ENCODE results near the gene ACMSD.
"Not testable (repeated sequence)": the region's sequence is repeated elsewhere in the genome, so short reads cannot be mapped to it uniquely, and the experiment has no call there.

The ACMSD gene

DNA sequence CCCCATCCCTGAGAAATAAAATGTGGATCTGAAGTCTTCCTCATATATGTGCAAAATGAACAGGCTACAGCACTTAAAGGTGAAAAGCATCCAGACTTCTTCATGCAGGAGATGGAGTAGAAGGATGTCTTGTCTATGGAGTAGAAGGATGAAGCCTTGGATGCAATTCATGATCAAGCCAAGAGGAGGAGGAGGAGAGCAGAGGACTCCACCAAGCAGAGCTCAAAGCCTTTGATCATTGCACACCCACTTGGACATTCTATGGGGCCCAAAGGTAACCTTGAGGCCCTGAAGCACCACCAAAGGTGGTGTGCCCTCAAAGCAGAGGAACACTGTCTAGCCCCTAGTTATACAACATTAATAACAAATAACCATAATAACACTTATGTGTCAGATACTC lies 17.3 kb downstream of the ACMSD start:
- DNase-seq, result no peak

GRCh38 chr2:134858245-134858644 lies 19.8 kb downstream of the ACMSD start:
- DNase-seq, result no peak

DNA sequence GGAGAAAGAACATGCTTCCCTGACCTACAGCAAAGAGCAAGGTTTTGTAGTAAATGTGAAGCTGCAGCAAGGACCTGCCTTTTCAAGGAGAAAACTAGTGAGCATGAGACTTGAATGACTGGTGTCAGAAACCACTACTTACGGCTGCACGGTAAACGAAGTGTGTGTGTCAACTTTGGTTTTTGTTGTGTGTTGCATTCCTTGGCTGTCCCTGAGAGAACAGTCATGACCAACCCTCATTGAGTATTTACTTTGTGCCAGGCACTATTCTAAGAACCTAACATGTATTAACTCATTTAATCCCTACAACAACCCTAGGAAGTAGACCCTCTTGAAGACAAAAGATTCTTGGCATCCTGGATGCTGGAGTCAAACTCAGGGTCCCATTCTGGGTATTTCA lies 22.8 kb downstream of the ACMSD start:
- DNase-seq, result no peak

DNA sequence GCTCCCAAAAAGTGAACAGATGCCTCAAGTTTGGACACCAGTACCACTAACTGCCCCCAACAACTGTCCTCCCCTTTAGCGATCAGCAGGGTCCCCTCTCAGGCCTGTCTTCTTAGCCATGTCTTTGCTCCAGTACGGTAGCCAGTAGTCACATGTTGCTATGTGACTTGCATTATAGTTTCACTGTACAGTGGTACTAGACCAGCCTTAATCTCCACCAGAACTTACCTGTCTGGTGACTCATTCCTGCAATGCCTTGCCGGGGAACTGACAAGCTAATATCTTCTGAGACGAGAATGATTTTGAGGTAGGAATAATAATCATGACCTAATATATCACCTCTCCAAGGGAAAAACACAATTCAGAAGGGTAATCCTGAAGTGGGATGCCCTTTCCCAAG lies 23.7 kb downstream of the ACMSD start:
- no peak for DNase-seq

DNA sequence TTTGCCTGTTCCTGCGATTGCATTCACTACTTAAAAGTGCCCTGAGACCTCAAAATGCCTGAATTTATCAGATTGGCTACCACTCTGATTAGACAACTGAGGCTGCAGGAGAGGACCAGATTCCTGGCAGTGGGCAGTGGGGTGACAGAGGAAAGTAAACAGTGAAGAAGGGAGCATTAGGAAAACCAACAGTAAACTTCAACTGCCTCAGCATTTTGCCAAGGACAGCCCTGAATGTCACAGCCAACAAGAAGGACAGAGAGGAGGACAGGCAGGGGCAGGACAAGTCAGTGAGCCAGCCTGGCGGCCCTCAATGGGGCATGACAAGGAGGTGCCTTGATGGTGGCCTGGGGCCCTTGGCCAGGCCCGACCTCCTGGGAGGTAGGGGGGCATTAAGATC lies 24.3 kb downstream of the ACMSD start:
- DNase-seq, result no peak

GRCh38 chr2:134863446-134863845 lies 25.0 kb downstream of the ACMSD start:
- no peak for DNase-seq

DNA sequence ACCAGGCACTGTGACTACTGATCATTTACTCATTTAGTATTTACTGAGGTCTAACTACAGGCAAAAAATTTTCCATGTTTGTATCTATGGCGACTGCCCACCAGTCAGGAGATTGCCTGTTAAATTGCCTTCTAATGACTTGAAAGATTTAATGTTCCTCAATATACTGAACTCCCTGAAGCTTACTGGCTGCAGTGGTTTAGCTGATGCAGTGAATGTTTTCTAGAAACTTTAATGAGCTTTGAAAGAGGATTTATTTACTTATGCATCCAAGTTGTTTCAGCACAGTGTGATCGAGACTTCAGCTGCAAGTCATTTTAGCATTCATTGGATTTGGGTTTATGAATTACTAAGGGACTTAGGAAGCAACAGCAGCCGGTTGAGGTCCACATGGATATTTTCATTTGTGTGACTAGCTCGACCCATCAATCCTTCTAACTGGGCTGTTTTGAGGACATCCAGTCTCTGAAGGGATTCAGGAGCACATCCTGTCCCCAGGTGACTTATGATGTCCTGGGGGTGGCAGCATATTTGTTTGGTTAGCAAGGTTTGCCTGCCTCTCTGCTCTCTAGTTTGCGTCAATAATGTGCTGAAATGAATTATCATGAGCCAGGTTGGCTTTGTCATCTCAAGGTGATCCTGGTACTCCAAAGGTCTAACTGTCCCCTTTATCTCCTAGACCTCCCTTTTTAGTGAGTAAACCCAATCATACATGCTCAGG lies 26.8 kb downstream of the ACMSD start:
- DNase-seq, result no peak

- peak; percentile 50 for DNase-seq
These were observed 28.2 kb downstream of the ACMSD start for GRCh38 chr2:134866498-134867099.

DNA sequence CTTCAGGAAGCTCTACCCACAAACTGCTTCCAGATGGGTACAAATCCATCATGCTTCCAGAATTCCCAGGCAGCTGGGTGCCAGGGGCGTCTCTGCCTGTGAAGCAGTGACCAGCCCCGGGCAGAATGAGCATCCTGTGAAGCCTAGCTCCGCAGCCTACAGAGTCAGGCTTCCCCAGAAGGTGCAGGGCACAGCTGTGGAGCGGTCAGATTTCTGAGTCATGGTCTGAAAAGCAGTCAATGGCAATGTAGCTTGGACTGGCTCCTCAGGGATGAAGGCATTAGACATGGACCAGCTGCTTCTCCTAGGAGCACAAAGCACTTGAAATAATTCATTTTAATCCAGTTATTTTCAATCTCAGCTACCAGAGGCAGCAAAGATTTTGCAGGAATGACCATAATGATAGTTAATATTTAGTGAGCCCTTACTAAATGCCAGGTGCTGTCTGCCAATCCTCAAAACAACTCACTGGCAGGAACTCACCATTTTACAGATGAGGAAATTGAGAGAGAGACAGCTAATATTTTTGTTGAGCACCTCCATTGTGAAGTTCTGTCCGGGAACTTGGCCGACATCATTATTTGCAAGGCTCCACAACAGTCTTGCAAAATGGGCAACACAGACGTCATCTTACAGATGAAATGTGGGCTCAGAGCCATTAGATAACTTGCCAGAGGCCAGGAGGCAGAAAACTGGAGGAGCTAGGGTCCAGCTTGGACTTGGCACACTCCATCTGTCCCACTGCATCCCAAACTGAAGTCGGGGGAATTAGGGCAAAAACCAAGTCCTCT lies 31.7 kb downstream of the ACMSD start:
- DNase-seq, result peak; percentile 38

- DNase-seq, result no peak
These were observed 34.7 kb downstream of the ACMSD start for GRCh38 chr2:134873152-134873551.

DNA sequence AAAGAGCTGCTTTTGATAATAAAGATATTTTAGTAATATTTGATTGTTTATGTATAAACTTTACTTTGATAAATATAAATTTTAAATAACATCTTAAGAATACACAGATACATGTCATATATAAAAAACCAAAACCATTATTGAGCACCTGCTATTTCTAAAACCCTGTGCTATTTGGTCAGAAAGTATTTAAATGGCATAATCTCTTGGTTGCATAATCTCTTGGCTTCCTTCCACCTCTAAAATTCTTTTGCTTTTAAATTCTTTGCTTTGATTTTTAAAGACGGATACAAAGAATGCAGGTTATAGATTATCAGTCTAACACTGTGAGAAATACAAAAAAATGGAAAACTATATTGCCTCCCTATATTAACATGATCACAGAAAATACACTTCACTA lies 36.9 kb downstream of the ACMSD start:
- DNase-seq, result no peak

DNA sequence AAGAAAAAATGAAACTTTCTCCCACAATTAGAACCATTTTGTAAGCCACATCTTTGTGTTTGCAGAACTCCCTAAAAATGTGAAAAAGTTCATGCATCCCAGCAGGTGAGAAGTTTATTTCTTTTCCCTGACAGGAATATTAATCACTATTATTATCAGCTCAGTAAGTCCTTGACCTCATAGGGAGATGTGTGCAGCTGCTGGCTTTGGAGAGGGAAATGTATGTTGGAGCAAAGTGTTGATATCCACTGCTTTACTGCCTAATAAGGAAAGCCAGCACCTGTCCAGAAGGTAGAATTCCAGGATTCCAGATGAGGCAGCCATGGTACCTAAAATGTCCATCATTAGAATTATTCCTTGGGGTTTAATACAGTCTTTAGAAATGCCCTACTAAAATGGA lies 44.4 kb downstream of the ACMSD start:
- DNase-seq, result no peak

DNA sequence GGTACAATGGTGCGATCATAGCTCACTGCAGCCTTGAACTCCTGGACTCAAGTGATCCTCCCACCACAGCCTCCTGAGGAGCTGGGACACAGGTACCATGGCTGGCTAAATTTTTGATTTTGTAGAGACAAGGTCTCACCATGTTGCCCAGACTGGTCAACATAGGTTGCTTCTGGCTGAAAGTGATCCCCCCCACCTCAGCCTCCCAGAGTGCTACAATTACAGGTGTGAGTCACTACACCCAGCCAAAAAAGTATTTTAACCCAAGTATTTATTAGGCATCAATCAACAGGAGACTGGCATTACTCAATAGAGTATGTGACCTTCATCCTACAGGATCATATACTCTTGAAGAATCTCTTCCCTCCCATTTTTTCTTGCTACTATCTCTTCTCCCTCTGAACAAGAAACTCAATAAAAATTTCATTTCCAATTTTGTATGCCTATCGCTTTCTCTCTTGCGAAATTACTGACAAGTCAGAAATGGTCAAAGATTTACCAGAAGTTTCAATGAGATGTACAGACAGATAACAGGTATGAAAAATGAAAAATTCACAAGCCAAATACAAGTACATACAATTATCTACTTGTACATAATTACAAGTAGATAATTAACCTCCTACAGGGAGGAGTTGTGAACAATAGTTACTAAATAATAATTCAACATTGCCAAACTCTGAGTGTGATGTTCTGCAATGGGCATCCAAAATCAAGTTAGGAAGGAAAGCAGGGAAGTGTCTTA lies 45.3 kb downstream of the ACMSD start:
- no peak for DNase-seq

DNA sequence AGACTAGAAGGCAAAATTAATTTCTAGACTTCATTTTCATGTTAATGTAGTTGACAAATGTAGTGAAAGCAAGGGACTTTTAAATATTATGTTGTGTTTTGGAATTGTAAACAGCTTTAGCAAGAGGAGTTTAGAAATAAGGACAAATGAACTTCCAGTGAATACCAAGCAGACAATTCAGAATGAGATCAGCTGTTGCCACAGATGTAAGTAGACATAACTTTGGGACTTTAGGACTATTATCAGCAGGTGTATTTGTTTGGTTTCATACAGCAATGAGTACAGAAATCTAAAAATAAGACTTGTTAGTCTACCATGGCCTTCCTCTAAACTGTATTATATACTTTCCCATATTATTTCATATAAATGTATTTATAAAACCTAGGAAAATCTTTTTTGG lies 46.0 kb downstream of the ACMSD start:
- DNase-seq, result no peak

GRCh38 chr2:134892282-134893035 lies 54.0 kb downstream of the ACMSD start:
- no peak for DNase-seq

DNA sequence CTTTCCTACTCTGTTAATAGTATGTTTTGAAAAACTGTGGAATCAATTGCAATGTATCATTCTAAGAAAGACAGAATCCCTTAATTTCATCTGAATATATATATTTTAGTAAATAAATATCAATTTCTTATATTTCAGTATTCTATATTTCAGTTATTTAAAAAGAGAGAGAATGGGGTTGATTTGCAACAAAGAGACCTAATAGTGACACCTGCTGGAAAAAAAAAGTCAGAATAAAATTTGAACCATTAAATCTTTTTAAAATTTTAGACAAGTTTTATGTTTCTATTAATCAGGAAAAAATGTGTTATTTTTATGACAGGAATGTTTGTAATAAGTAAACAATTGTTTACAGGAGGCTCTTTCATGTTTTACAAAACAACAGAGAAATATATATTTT lies 59.5 kb downstream of the ACMSD start:
- DNase-seq, result no peak

DNA sequence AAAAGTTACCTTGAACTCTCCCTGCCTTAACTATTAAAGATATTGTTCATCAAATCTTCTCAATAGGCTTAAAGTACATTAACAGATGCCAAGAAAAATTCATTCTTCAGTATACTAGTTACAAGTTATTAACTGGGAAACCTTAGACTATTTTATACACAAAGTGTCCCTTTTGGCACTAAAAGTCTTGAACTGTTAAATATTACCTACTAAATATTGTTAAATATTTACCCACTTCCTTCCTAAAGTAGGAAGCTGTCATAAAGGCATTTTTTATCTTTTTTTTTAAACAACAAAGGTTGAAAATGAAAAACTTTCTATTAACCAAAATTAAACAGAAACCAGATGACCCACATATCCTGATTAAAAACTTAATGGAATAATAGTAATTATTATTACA lies 60.8 kb downstream of the ACMSD start:
- no peak for DNase-seq

GRCh38 chr2:134900151-134900550 lies 61.7 kb downstream of the ACMSD start:
- peak; percentile 57 for DNase-seq

- peak; percentile 7 for DNase-seq
These were observed 65.3 kb downstream of the ACMSD start for GRCh38 chr2:134903701-134904100.

DNA sequence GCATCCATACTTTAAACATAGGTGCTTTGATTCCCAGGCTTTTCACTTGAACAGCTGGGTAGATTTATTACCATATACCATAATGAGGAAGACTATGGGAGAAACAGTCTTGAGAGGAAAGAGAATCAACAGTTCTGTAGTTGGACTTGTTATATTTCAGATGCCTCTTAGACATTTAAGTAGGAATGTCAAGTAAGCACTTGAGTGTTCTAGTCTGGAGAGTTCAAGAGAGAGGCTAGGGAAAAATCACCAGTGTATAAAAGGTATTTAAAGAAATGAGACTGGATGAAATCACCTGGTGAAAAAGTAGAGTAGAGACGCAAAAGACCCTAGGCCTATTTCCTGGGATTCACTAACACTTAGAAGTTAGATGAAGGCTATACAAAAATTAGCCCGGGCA lies 66.8 kb downstream of the ACMSD start:
- no peak for DNase-seq

- DNase-seq, result no peak
These were observed 68.3 kb downstream of the ACMSD start for GRCh38 chr2:134906726-134907125.

GRCh38 chr2:134907441-134908116 lies 69.2 kb downstream of the ACMSD start:
- not testable (repeated sequence) for DNase-seq

Data from EL (cell line).